Smooth muscle cell (in vitro differentiated cells): Measurements from ENCODE around the gene CASR. TPM values are rescaled to one million over a fixed set of nuclear protein-coding genes. Genes with fewer than 3 reads are reported as not detected.
A peak's percentile ranks its signal among the peaks of the same experiment; 100 is the strongest.

Experiments used
- DNase-seq: peaks from one replicate; lab custom pipeline; 2025; ENCODE audit not compliant: unreplicated experiment; lab: John Stamatoyannopoulos, UW
- H2AFZ ChIP-seq: fragments of 200-600 bp; sonication (generic); 2 replicates; pipeline ENCODE4 v1.6.0; 2016; ENCODE audit warnings: antibody characterized with exemption, low read depth, mild to moderate bottlenecking
- H3F3A ChIP-seq: fragments of 200-600 bp; sonication (generic); 2 replicates; pipeline ENCODE4 v1.6.0; 2017; ENCODE audit warnings: antibody characterized with exemption, low read depth
- H3K27ac ChIP-seq: fragments of 200-600 bp; sonication (generic); 2 replicates; pipeline ENCODE4 v1.5.1; 2016; ENCODE audit warnings: low read depth, mild to moderate bottlenecking
- H3K27me3 ChIP-seq: fragments of 200-600 bp; sonication (generic); 2 replicates; pipeline ENCODE4 v1.6.1; 2016; ENCODE audit warnings: low read depth, mild to moderate bottlenecking
- H3K36me3 ChIP-seq: fragments of 200-600 bp; sonication (generic); 2 replicates; pipeline ENCODE4 v1.5.1; 2016; ENCODE audit warnings: low read depth
- H3K4me1 ChIP-seq: fragments of 200-600 bp; sonication (generic); 2 replicates; pipeline ENCODE4 v1.5.1; 2016; ENCODE audit warnings: low read depth
- H3K4me2 ChIP-seq: fragments of 200-600 bp; sonication (generic); 2 replicates; pipeline ENCODE4 v1.6.0; 2016; ENCODE audit warnings: mild to moderate bottlenecking
- H3K4me3 ChIP-seq: fragments of 200-600 bp; sonication (generic); 2 replicates; pipeline ENCODE4 v1.5.1; 2016; ENCODE audit warnings: mild to moderate bottlenecking
- H3K79me2 ChIP-seq: fragments of 200-600 bp; sonication (generic); 2 replicates; pipeline ENCODE4 v1.6.0; 2016; ENCODE audit warnings: low read depth, mild to moderate bottlenecking
- H3K9ac ChIP-seq: fragments of 200-600 bp; sonication (generic); 2 replicates; pipeline ENCODE4 v1.6.0; 2016; ENCODE audit warnings: low read depth
- H3K9me3 ChIP-seq: fragments of 200-600 bp; sonication (generic); replicated peaks from 2 replicates; pipeline ENCODE4 v1.5.1; 2016; ENCODE audit warnings: low read depth
- H4K20me1 ChIP-seq: fragments of 200-600 bp; sonication (generic); 2 replicates; pipeline ENCODE4 v1.6.0; 2016; ENCODE audit warnings: low read depth
- CTCF ChIP-seq: fragments of 200-600 bp; sonication (generic); IDR thresholded peaks from 2 replicates; pipeline ENCODE4 v1.5.1; 2017; ENCODE audit warnings: borderline replicate concordance, mild to moderate bottlenecking, antibody characterized with exemption; ENCODE audit not compliant: insufficient read depth, poor library complexity, severe bottlenecking
- WGBS: methylation state at CpG from one replicate; pipeline ENCODE4 v1.1.7; 2016; ENCODE audit warnings: low lambda C conversion rate; 5-methylcytosine and 5-hydroxymethylcytosine counted together
- polyA plus RNA-seq: library from polyadenylated mRNA; unstranded; fragments of >200 nt; fragmentation: Nextera tagmentation; extraction: Ambion mirVana; gene quantifications from 2 replicates; pipeline ENCODE4 v1.2.1, GENCODE V29; 2016
- total RNA-seq: library from RNA; depleted of rRNA; stranded (reverse); fragments of >200 nt; gene quantifications from 2 replicates; pipeline ENCODE4 v1.2.3, GENCODE V29; 2014

CASR gene
- total and polyA plus RNA-seq, 2 experiments from 2014 or later = not detected

- Histone ChIP-seq H3K27ac (no peak overlapping the region), H3K9me3 (no peaks in the 10 kb centered on the region), H3K79me2 (no peaks in the 10 kb centered on the region), H3K27me3 (no peaks in the 10 kb centered on the region), H2AFZ (no peak overlapping the region), H3K9ac (no peak overlapping the region), H3K36me3 (no peaks in the 10 kb centered on the region), H3K4me1 (no peaks in the 10 kb centered on the region), H3K4me2 (no peak overlapping the region), H4K20me1 (no peaks in the 10 kb centered on the region), H3F3A (no peaks in the 10 kb centered on the region), H3K4me3 (no peak overlapping the region)
- TF ChIP-seq CTCF = no peak
- DNase-seq = no peak
- 60% methylated on average over 1 of the region's 1 CpG for WGBS
Measured at GRCh38 chr3:122310361-122310760, 126.9 kb downstream of the CASR start.

GRCh38 chr3:122312826-122313225, 129.4 kb downstream of the CASR start:
- Histone ChIP-seq H3K27me3 (no peaks in the 10 kb centered on the region), H3K9ac (no peak overlapping the region), H2AFZ (no peak overlapping the region), H3K27ac (peak overlapping the region; percentile 9), H3K36me3 (no peaks in the 10 kb centered on the region), H3F3A (no peaks in the 10 kb centered on the region), H4K20me1 (no peaks in the 10 kb centered on the region), H3K4me3 (no peak overlapping the region), H3K4me2 (no peak overlapping the region), H3K79me2 (no peaks in the 10 kb centered on the region), H3K9me3 (no peaks in the 10 kb centered on the region), H3K4me1 (no peaks in the 10 kb centered on the region)
- DNase-seq = no peak
- no peak for TF ChIP-seq CTCF

GRCh38 chr3:122313281-122313680, 129.8 kb downstream of the CASR start:
- H4K20me1 ChIP-seq = no peaks in the 10 kb centered on the region
- no peaks in the 10 kb centered on the region for H3K36me3 ChIP-seq
- no peak for DNase-seq
- H3K4me3 ChIP-seq = no peak overlapping the region
- H3K27me3 ChIP-seq = no peaks in the 10 kb centered on the region
- no peak overlapping the region for H3K9ac ChIP-seq
- no peaks in the 10 kb centered on the region for H3K79me2 ChIP-seq
- H3K9me3 ChIP-seq = no peaks in the 10 kb centered on the region
- no peak overlapping the region for H3K4me2 ChIP-seq
- H3F3A ChIP-seq = no peaks in the 10 kb centered on the region
- 81% methylated on average over 3 of the region's 3 CpGs for WGBS
- TF ChIP-seq CTCF = no peak
- H3K4me1 ChIP-seq = no peaks in the 10 kb centered on the region
- H3K27ac ChIP-seq = peak overlapping the region; percentile 9
- no peak overlapping the region for H2AFZ ChIP-seq

- H3K9me3 ChIP-seq = no peaks in the 10 kb centered on the region
- no peak for DNase-seq
- H3K27me3 ChIP-seq = no peaks in the 10 kb centered on the region
- H3K4me3 ChIP-seq = no peak overlapping the region
- no peaks in the 10 kb centered on the region for H3K4me1 ChIP-seq
- TF ChIP-seq CTCF = no peak
- no peaks in the 10 kb centered on the region for H3K36me3 ChIP-seq
- no peaks in the 10 kb centered on the region for H3K79me2 ChIP-seq
- WGBS = 88% methylated on average over 2 of the region's 2 CpGs
- H3F3A ChIP-seq = no peaks in the 10 kb centered on the region
- H3K4me2 ChIP-seq = no peak overlapping the region
- H2AFZ ChIP-seq = no peak overlapping the region
- H4K20me1 ChIP-seq = no peaks in the 10 kb centered on the region
- peak overlapping the region; percentile 11 for H3K9ac ChIP-seq
- H3K27ac ChIP-seq = peak overlapping the region; percentile 59
Measured at GRCh38 chr3:122314228-122314876, 130.9 kb downstream of the CASR start.
